ENCODE results near the gene RLN3. TPM values are rescaled to one million over a fixed set of nuclear protein-coding genes. Genes with fewer than 3 reads are reported as not detected.

Gene RLN3
- total and polyA plus RNA-seq, 3 donors from 2014 or later = 1.7 TPM; not detected in 2

GRCh38 chr19:13996928-13997630 lies 30.9 kb upstream of the RLN3 start:
- Histone ChIP-seq H3K27ac (no peak overlapping the region), H3K36me3 (ENCODE audit: low read depth, missing control alignments) (no peaks in the 10 kb centered on the region), H3K9me3 (no peaks in the 10 kb centered on the region), H3K27me3 (no peaks in the 10 kb centered on the region), H3K4me3 (no peak overlapping the region), H3K4me1 (no peaks in the 10 kb centered on the region)
- WGBS, 2 donors = 92 to 100% methylated on average over 9 to 22 of the region's 22 CpGs
- no peak for TF ChIP-seq POLR2A (IDR thresholded peaks at IDR 0.05)
- no peak for TF ChIP-seq CTCF (IDR thresholded peaks at IDR 0.05)
- intact Hi-C loops (cut with DNase I; ENCODE audit: low total_unique reads) = no loop called here
- DNase-seq = no peak

DNA sequence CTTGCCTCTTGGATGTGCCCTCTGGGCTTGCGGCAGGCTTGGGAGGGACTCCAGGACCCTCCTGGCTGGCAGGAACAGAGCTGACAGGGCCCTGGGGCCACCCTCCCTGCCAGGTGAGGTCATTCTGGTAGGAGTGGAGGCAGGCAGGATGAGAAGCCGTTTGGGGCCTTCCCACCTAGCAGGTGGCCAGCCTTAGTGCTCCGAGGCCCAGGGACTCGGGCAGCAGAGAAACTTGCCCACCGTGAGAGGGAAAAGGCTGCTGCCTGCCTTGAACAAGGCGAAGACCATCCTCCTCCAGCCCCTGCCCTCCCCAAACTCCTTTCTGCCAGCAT lies 30.4 kb upstream of the RLN3 start:
- DNase-seq = no peak
- Histone ChIP-seq H3K36me3 (ENCODE audit: low read depth, missing control alignments) (no peaks in the 10 kb centered on the region), H3K9me3 (no peaks in the 10 kb centered on the region), H3K4me3 (no peak overlapping the region), H3K27ac (no peak overlapping the region), H3K27me3 (no peaks in the 10 kb centered on the region), H3K4me1 (no peaks in the 10 kb centered on the region)
- intact Hi-C loops (cut with DNase I; ENCODE audit: low total_unique reads) = no loop called here
- 91% methylated on average over 5 to 6 of the region's 6 CpGs for WGBS, 2 donors
- TF ChIP-seq POLR2A (IDR thresholded peaks at IDR 0.05) = no peak
- TF ChIP-seq CTCF (IDR thresholded peaks at IDR 0.05) = no peak

GRCh38 chr19:13998426-13998825 lies 29.5 kb upstream of the RLN3 start:
- no peak for TF ChIP-seq CTCF (IDR thresholded peaks at IDR 0.05)
- TF ChIP-seq POLR2A (IDR thresholded peaks at IDR 0.05) = no peak

GRCh38 chr19:13999085-13999484 lies 28.9 kb upstream of the RLN3 start:
- TF ChIP-seq POLR2A (IDR thresholded peaks at IDR 0.05) = no peak
- no peak for TF ChIP-seq CTCF (IDR thresholded peaks at IDR 0.05)
- Histone ChIP-seq H3K27ac (no peak overlapping the region), H3K4me1 (peaks cover 7% of the 10 kb centered on the region), H3K27me3 (no peaks in the 10 kb centered on the region), H3K36me3 (ENCODE audit: low read depth, missing control alignments) (no peaks in the 10 kb centered on the region), H3K4me3 (no peak overlapping the region), H3K9me3 (no peaks in the 10 kb centered on the region)
- 95 to 96% methylated on average over 3 of the region's 3 CpGs for WGBS, 2 donors
- intact Hi-C loops (cut with DNase I; ENCODE audit: low total_unique reads) = no loop called here
- no peak for DNase-seq

More at GRCh38 chr19:13998426-13998825, 29.5 kb upstream of the RLN3 start:
- intact Hi-C loops (cut with DNase I; ENCODE audit: low total_unique reads) = no loop called here
- Histone ChIP-seq H3K27me3 (no peaks in the 10 kb centered on the region), H3K4me3 (no peak overlapping the region), H3K9me3 (no peaks in the 10 kb centered on the region), H3K36me3 (ENCODE audit: low read depth, missing control alignments) (no peaks in the 10 kb centered on the region), H3K27ac (no peak overlapping the region), H3K4me1 (peaks cover 5% of the 10 kb centered on the region)
- DNase-seq = no peak
- 87 to 100% methylated on average over 1 of the region's 1 CpG for WGBS, 2 donors
